GM12878 (cell line): ENCODE measurements around the gene FAM47E. TPM values are rescaled to one million over a fixed set of nuclear protein-coding genes. Genes with fewer than 3 reads are reported as not detected.

Experiments
- ATAC-seq: fragments of 200-7000 bp; cut with Tn5 transposase; 3 replicates; pipeline ENCODE4 v1.9.1; 2020; ENCODE audit warnings: mild to moderate bottlenecking, moderate library complexity
- BruUV-seq: library from RNA; stranded (reverse); fragments of 400-500 nt; replicated peaks from 2 replicates; lab custom pipeline; 2021; lab: Mats Ljungman, UMichigan
- CTCF ChIA-PET: fragments of 300-600 bp; sonication (Branson Sonifier 250); formaldehyde crosslinking; extraction: SDS; loops from one replicate; lab custom pipeline; 2021; ENCODE audit warnings: inconsistent platforms; lab: Yijun Ruan, JAX
- POLR2A ChIA-PET: fragments of 350-600 bp; formaldehyde crosslinking; extraction: SDS; loops from one replicate; lab custom pipeline; 2021; ENCODE audit warnings: inconsistent platforms; lab: Charles Lee
- RAD21 ChIA-PET: fragments of 300-600 bp; sonication (Branson Sonifier 250); formaldehyde crosslinking; loops from one replicate; lab custom pipeline; 2023; ENCODE audit warnings: antibody characterized with exemption; ENCODE audit not compliant: unreplicated experiment; lab: Charles Lee
- SMC1A ChIA-PET: fragments of 300-600 bp; sonication (Branson Sonifier 250); formaldehyde crosslinking; loops from one replicate; lab custom pipeline; 2023; ENCODE audit not compliant: unreplicated experiment, uncharacterized antibody; lab: Charles Lee
- DNase-seq: peaks from one replicate; pipeline ENCODE4 v3.0.0-alpha.2; 2011; ENCODE audit warnings: low read depth, low spot score
- FAIRE-seq: peaks from 3 replicates; lab custom pipeline; 2011; peaks lifted over from hg19 to GRCh38; lab: Jason Lieb, UNC
- H2AFZ ChIP-seq: 2 replicates; pipeline ENCODE4 v1.6.0; 2011; ENCODE audit warnings: low read depth, low read length, control low read depth; ENCODE audit not compliant: control insufficient read depth
- H3K27ac ChIP-seq: 2 replicates; pipeline ENCODE4 v1.5.1; 2011; ENCODE audit warnings: control low read depth; ENCODE audit not compliant: control insufficient read depth, insufficient read depth
- H3K27me3 ChIP-seq, 2 experiments: replicated peaks in 1 of 2; 2 replicates each; pipeline versions ENCODE4 v1.6.0 to v1.6.1; 2011; ENCODE audit warnings: low read length in 1 of 2; ENCODE audit not compliant: control insufficient read depth in 2 of 2, insufficient read depth in 2 of 2
- H3K36me3 ChIP-seq, 2 experiments: 2 replicates each; pipeline ENCODE4 v1.5.1; 2011; ENCODE audit warnings: low read length in 1 of 2; ENCODE audit not compliant: control insufficient read depth in 2 of 2, insufficient read depth in 2 of 2
- H3K4me1 ChIP-seq: 2 replicates; pipeline ENCODE4 v1.6.1; 2011; ENCODE audit warnings: mild to moderate bottlenecking, low read length, moderate library complexity, mixed read lengths; ENCODE audit not compliant: control insufficient read depth, insufficient read depth
- H3K4me2 ChIP-seq: 2 replicates; pipeline ENCODE4 v1.6.0; 2011; ENCODE audit warnings: control low read depth; ENCODE audit not compliant: control insufficient read depth, insufficient read depth
- H3K4me3 ChIP-seq: fragments of 200-600 bp; sonication (generic); 2 replicates; pipeline ENCODE4 v1.5.1; 2016
- H3K79me2 ChIP-seq: 2 replicates; pipeline ENCODE4 v1.6.0; 2011; ENCODE audit warnings: low read length; ENCODE audit not compliant: control insufficient read depth, insufficient read depth
- H3K9ac ChIP-seq: 2 replicates; pipeline ENCODE4 v1.8.0; 2011; ENCODE audit warnings: low read length, control low read depth, mixed read lengths; ENCODE audit not compliant: control insufficient read depth, insufficient read depth
- H3K9me3 ChIP-seq: replicated peaks from 3 replicates; pipeline ENCODE4 v1.5.1; 2011; ENCODE audit warnings: mild to moderate bottlenecking, low read length; ENCODE audit not compliant: control insufficient read depth, insufficient read depth
- H4K20me1 ChIP-seq: 2 replicates; pipeline ENCODE4 v1.6.0; 2011; ENCODE audit not compliant: control insufficient read depth, insufficient read depth
- BACH1 ChIP-seq: fragments of 450-650 bp; IDR thresholded peaks from 2 replicates; pipeline ENCODE4 v1.6.1; 2017; ENCODE audit warnings: mild to moderate bottlenecking, borderline replicate concordance
- BMI1 ChIP-seq: fragments of 450-650 bp; IDR thresholded peaks from 2 replicates; pipeline ENCODE4 v1.6.1; 2016; ENCODE audit warnings: mild to moderate bottlenecking, moderate library complexity, borderline replicate concordance
- CEBPB ChIP-seq, 2 experiments: fragments of 150-350 bp in 1 of 2; IDR thresholded peaks; 2 replicates each; pipeline ENCODE4 v1.6.1; 2012 to 2014; ENCODE audit warnings: low read depth in 2 of 2, low read length in 2 of 2, borderline replicate concordance in 1 of 2, inconsistent platforms in 1 of 2
- KDM1A ChIP-seq: fragments of 200-600 bp; sonication (generic); IDR thresholded peaks from 2 replicates; pipeline ENCODE4 v1.6.1; 2016; ENCODE audit warnings: borderline replicate concordance
- PAX5 ChIP-seq: IDR thresholded peaks from 2 replicates; pipeline ENCODE4 v1.6.1; 2011; ENCODE audit warnings: low read depth, low read length, borderline replicate concordance
- POLR2AphosphoS2 ChIP-seq: IDR thresholded peaks from 2 replicates; pipeline ENCODE4 v1.6.1; 2011; ENCODE audit warnings: low read depth, mild to moderate bottlenecking, low read length, improper control_type of control experiment, moderate library complexity
- POU2F2 ChIP-seq: IDR thresholded peaks from 3 replicates; pipeline ENCODE4 v1.6.1; 2011; ENCODE audit warnings: low read depth, mild to moderate bottlenecking, low read length, borderline replicate concordance
- RAD21 ChIP-seq: IDR thresholded peaks from 2 replicates; pipeline ENCODE4 v1.6.1; 2011; ENCODE audit warnings: mild to moderate bottlenecking, low read depth, low read length, moderate library complexity; ENCODE audit not compliant: insufficient read depth
- RUNX3 ChIP-seq: IDR thresholded peaks from 2 replicates; pipeline ENCODE4 v1.6.1; 2012; ENCODE audit warnings: low read length, inconsistent platforms
- ZSCAN29 ChIP-seq: fragments of 450-650 bp; IDR thresholded peaks from 2 replicates; pipeline ENCODE4 v1.6.1; 2017; ENCODE audit warnings: mild to moderate bottlenecking, moderate library complexity
- WGBS: methylation state at CpG from one replicate; pipeline ENCODE4 v1.1.6; 2016; ENCODE audit warnings: low lambda C conversion rate; ENCODE audit not compliant: insufficient replicate concordance, insufficient coverage; ENCODE audit errors: missing lambda C conversion rate; 5-methylcytosine and 5-hydroxymethylcytosine counted together
- in situ Hi-C: fragments of 300-500 bp; cut with MboI; formaldehyde crosslinking; loops from 9 replicates; pipeline ENCODE4 v1.14.3; 2018; ENCODE audit warnings: mixed read lengths
- intact Hi-C: fragments of 100-400 bp; cut with micrococcal nuclease; formaldehyde crosslinking; loops from one replicate; pipeline ENCODE4 v1.14.2; 2022; ENCODE audit not compliant: unreplicated experiment
- polyA plus RNA-seq, 11 experiments: library from polyadenylated mRNA; depleted of rRNA in 4 of 11; unstranded in 6 of 11; stranded (reverse) in 5 of 11; fragments of >200 nt; fragmentation: Nextera tagmentation in 4 of 11; fragmentation: Illumina TruSeq in 1 of 11; extraction: Ambion mirVana in 4 of 11; extraction: Trizol in 1 of 11; gene quantifications; 1 replicate in 1 of 11; 2 replicates in 10 of 11; pipeline versions ENCODE4 v1.2.1 to v1.2.3, GENCODE V29; 2011 to 2016; ENCODE audit warnings: inconsistent platforms in 2 of 11, missing spikeins in 2 of 11, low read depth in 1 of 11
- total RNA-seq, 4 experiments: library from RNA; depleted of rRNA in 3 of 4; stranded (reverse); fragments of >200 nt in 3 of 4; fragmentation: Illumina TruSeq in 1 of 4; extraction: Trizol in 1 of 4; gene quantifications; 2 replicates each; pipeline versions ENCODE4 v1.2.1 to v1.2.3, GENCODE V29; 2013 to 2021
- TF ChIP-seq, protein P1 (sequence below): IDR thresholded peaks from 2 replicates; pipeline ENCODE4 v1.6.1; 2012; ENCODE audit warnings: low read depth, low read length, improper control_type of control experiment
- TF ChIP-seq, protein P2 (sequence below): fragments of 450-650 bp; formaldehyde crosslinking; IDR thresholded peaks from 2 replicates; pipeline ENCODE4 v1.4.0; 2022; ENCODE audit warnings: mild to moderate bottlenecking, moderate library complexity
- TF ChIP-seq, protein P3 (sequence below), 3 experiments: IDR thresholded peaks in 2 of 3; conservative IDR thresholded peaks in 1 of 3; 2 replicates each; pipeline ENCODE4 v1.5.1; 2011; ENCODE audit warnings: low read depth in 3 of 3, low read length in 3 of 3, mild to moderate bottlenecking in 3 of 3, control low read depth in 2 of 3, moderate library complexity in 2 of 3, inconsistent platforms in 1 of 3, mixed read lengths in 1 of 3; ENCODE audit not compliant: control insufficient read depth in 2 of 3, insufficient read depth in 1 of 3; ENCODE audit errors: extremely low read depth in 1 of 3

FAM47E gene
- total and polyA plus RNA-seq, 10 of the 15 experiments (the other 5 are each of a cell fraction or from before 2014, with no cell fraction given), result 0.03 TPM; not detected in 9

DNA sequence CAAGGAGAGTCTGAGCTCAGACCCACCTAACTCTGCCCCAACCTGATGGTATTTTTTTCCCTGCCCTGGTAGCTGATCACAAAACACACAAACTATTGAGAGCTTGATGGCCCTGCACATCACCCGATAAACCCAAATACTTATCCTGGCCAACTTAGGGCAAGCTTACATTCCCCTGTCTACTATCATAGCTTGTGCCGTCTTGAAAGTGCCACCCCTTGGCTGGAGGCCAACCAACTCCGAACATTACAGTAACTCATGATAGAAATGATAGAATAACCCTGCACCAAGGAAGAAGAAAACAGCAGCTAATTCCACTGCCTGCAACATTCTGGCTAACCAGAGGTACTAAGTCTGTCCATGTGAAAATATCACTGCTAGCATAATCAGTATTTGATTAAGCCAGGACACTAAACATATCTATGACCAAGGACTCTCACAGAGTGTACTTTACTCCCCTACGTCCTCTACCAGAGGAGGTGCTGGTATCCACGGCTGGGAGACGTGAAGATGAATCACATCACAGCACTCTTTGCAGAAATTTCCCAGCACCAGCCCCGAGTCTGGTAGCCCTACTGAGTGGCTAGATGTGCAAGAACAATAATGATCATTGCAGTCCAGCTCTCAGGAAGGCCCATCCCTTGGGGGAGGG, 63.9 kb downstream of the FAM47E start:
- no TSS peak for BruUV-seq
- Histone ChIP-seq H2AFZ (no peak overlapping the region), H3K9me3 (no peaks in the 10 kb centered on the region; the same call in 1 of the 3 replicates), H3K79me2 (no peaks in the 10 kb centered on the region), H3K27ac (no peak overlapping the region), H4K20me1 (no peaks in the 10 kb centered on the region), H3K4me2 (no peak overlapping the region), H3K4me1 (no peaks in the 10 kb centered on the region), H3K27me3 (no peaks in the 10 kb centered on the region), H3K36me3 (no peaks in the 10 kb centered on the region), H3K4me3 (no peak overlapping the region), H3K9ac (no peak overlapping the region)
- no peak for TF ChIP-seq PAX5
- TF ChIP-seq KDM1A, result no peak
- TF ChIP-seq, protein P1, sequence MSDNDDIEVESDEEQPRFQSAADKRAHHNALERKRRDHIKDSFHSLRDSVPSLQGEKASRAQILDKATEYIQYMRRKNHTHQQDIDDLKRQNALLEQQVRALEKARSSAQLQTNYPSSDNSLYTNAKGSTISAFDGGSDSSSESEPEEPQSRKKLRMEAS, result no peak
- TF ChIP-seq, protein P2, sequence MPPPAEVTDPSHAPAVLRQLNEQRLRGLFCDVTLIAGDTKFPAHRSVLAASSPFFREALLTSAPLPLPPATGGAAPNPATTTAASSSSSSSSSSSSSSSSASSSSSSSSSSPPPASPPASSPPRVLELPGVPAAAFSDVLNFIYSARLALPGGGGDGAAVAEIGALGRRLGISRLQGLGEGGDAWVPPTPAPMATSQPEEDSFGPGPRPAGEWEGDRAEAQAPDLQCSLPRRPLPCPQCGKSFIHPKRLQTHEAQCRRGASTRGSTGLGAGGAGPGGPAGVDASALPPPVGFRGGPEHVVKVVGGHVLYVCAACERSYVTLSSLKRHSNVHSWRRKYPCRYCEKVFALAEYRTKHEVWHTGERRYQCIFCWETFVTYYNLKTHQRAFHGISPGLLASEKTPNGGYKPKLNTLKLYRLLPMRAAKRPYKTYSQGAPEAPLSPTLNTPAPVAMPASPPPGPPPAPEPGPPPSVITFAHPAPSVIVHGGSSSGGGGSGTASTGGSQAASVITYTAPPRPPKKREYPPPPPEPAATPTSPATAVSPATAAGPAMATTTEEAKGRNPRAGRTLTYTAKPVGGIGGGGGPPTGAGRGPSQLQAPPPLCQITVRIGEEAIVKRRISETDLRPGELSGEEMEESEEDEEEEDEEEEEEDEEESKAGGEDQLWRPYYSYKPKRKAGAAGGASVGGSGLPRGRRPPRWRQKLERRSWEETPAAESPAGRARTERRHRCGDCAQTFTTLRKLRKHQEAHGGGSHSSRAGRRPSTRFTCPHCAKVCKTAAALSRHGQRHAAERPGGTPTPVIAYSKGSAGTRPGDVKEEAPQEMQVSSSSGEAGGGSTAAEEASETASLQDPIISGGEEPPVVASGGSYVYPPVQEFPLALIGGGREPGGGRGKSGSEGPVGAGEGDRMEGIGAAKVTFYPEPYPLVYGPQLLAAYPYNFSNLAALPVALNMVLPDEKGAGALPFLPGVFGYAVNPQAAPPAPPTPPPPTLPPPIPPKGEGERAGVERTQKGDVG (CRISPR knock-in tag), result no peak
- TF ChIP-seq BMI1, result no peak
- TF ChIP-seq RAD21, result no peak
- no peak for TF ChIP-seq POLR2AphosphoS2
- TF ChIP-seq, protein P3, sequence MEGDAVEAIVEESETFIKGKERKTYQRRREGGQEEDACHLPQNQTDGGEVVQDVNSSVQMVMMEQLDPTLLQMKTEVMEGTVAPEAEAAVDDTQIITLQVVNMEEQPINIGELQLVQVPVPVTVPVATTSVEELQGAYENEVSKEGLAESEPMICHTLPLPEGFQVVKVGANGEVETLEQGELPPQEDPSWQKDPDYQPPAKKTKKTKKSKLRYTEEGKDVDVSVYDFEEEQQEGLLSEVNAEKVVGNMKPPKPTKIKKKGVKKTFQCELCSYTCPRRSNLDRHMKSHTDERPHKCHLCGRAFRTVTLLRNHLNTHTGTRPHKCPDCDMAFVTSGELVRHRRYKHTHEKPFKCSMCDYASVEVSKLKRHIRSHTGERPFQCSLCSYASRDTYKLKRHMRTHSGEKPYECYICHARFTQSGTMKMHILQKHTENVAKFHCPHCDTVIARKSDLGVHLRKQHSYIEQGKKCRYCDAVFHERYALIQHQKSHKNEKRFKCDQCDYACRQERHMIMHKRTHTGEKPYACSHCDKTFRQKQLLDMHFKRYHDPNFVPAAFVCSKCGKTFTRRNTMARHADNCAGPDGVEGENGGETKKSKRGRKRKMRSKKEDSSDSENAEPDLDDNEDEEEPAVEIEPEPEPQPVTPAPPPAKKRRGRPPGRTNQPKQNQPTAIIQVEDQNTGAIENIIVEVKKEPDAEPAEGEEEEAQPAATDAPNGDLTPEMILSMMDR (IDR thresholded peaks at IDR 0.05 in 2 of 3, conservative IDR thresholded peaks at IDR 0.05 in 1 of 3; ENCODE audit: control insufficient read depth in 2 of 3, extremely low read depth in 1 of 3, insufficient read depth in 1 of 3, low read depth in 3 of 3, low read length in 3 of 3), result no peak
- TF ChIP-seq CEBPB (IDR thresholded peaks at IDR 0.05; ENCODE audit: borderline replicate concordance in 1 of 2, low read depth in 2 of 2, low read length in 2 of 2), result no peak
- TF ChIP-seq BACH1, result no peak
- TF ChIP-seq RUNX3, result no peak
- no peak for TF ChIP-seq POU2F2
- TF ChIP-seq ZSCAN29, result no peak
- in situ Hi-C loops (no loop called here), intact Hi-C loops (no loop called here)
- ChIA-PET SMC1A (interaction anchor here (0.9 kb wide), 1 partner anchor 9 kb away, joined by 4 read pairs; no protein-coding TSS in a partner anchor), RAD21 (no interaction called here), POLR2A (no interaction called here), CTCF (no interaction called here)
- 36% methylated on average over 7 of the region's 7 CpGs for WGBS
- FAIRE-seq (no peak), ATAC-seq (no peak), DNase-seq (no peak)
